Astrocyte of the spinal cord (primary cell): ENCODE data around the gene CMTM8.
A peak's percentile ranks its signal among the peaks of the same experiment; 100 is the strongest.

Experiments used
- DNase-seq: peaks from one replicate; pipeline ENCODE4 v3.0.0; 2011; ENCODE audit warnings: low read depth, low spot score
- H3K4me3 ChIP-seq: 2 replicates; pipeline ENCODE4 v1.5.1; 2011; ENCODE audit warnings: low read depth, mild to moderate bottlenecking, low read length, moderate library complexity
- in situ Hi-C: cut with HindIII; loops from 2 replicates; pipeline ENCODE4 v1.10.0; 2017; ENCODE audit warnings: low sequenced_read_pairs
- TF ChIP-seq, protein P1 (sequence below): IDR thresholded peaks from 2 replicates; pipeline ENCODE4 v1.5.1; 2012; ENCODE audit warnings: low read depth, mild to moderate bottlenecking, low read length, inconsistent platforms

The CMTM8 gene

DNA sequence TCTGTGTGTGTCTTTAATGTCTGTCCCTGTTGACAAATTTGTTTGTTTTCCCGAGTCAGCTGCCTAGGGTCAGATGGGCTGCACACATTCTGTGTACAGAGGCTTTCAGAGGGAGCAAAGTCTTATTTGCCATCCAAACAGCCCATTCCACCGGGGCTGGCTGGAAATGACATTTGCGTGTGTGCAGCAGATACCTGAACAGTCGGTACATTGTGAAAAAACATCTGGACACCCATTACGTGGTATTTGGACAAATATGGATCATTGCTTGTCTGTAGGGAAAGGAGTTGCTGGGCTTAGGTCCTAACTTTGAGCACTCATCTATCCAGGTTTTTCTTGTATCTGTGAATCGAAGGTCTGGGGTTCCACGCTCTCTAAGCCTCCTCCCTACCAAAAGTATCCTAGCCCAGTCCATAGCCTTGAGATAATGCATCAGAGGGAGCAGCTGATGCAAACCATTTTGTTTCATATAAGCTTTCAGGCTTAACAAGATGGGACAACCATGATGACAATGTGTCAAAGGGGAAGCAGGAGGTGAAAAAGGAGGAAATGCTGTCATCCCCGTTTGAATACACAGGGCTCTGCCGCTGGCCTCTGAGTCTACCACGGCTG is 22.2 kb upstream of the CMTM8 start:
- no peak for DNase-seq
- TF ChIP-seq, protein P1, sequence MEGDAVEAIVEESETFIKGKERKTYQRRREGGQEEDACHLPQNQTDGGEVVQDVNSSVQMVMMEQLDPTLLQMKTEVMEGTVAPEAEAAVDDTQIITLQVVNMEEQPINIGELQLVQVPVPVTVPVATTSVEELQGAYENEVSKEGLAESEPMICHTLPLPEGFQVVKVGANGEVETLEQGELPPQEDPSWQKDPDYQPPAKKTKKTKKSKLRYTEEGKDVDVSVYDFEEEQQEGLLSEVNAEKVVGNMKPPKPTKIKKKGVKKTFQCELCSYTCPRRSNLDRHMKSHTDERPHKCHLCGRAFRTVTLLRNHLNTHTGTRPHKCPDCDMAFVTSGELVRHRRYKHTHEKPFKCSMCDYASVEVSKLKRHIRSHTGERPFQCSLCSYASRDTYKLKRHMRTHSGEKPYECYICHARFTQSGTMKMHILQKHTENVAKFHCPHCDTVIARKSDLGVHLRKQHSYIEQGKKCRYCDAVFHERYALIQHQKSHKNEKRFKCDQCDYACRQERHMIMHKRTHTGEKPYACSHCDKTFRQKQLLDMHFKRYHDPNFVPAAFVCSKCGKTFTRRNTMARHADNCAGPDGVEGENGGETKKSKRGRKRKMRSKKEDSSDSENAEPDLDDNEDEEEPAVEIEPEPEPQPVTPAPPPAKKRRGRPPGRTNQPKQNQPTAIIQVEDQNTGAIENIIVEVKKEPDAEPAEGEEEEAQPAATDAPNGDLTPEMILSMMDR, result no peak
- in situ Hi-C loops, result no loop called here
- H3K4me3 ChIP-seq, result no peak overlapping the region

DNA sequence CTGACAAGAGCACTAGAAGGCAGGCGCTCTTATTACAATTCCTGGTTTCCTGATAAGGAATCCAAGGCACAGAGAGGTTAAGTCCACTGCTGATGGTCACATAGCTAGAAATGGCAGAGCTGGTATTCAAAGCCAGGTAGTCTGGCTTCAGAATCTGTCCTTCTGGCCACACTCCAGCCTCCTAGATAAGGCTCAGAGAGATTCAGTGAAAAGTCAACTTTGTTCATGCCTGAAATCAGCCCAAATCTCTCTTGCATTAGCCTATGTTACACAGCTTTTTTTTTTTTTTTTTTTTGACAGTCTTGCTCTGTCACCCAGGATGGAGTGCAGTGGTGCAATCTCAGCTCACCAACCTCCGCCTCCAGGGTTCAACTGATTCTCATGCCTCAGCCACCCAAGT is 21.1 kb upstream of the CMTM8 start:
- DNase-seq, result no peak
- in situ Hi-C loops, result no loop called here
- TF ChIP-seq, protein P1, result no peak
- no peak overlapping the region for H3K4me3 ChIP-seq

DNA sequence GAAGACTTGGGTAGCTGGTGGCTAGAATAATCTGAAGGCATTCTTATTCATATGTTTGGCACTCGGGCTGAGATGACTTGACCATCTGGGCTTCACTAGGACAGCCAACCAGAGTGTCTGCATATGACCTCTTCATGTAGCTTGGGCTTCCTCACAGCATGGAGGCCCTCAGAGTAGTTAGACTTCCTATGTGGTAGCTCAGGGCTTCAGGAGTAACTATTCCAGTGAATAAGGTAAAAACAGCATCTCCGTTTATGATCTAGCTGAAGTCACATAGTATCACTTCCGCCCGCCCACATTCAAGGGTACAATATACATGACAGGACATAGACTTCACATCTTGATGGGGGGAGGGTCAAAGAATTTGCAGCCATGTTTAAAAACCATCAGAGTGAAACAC is 18.9 kb upstream of the CMTM8 start:
- DNase-seq, result no peak
- TF ChIP-seq, protein P1, result no peak
- in situ Hi-C loops, result no loop called here
- no peak overlapping the region for H3K4me3 ChIP-seq

DNA sequence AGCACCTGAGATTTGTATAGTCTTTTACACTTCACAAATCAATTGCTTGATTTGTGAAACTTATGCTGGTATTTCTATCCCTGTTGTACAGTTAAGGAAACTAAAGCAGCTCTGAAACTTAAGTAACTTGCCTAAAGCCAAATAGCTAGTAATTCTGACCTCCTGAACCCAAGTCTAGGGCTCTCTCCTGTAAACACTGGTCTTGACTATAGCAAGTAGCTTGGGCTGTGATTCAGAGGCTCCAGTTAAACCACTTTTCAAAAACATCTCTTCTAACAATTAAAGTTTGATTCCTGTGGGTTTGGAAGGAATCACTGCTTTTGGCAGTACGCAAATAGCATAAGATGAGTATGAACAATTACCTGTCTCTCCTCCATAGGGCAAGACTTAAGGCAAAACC is 18.5 kb upstream of the CMTM8 start:
- in situ Hi-C loops, result no loop called here
- DNase-seq, result peak; percentile 67
- TF ChIP-seq, protein P1, result no peak
- no peak overlapping the region for H3K4me3 ChIP-seq

DNA sequence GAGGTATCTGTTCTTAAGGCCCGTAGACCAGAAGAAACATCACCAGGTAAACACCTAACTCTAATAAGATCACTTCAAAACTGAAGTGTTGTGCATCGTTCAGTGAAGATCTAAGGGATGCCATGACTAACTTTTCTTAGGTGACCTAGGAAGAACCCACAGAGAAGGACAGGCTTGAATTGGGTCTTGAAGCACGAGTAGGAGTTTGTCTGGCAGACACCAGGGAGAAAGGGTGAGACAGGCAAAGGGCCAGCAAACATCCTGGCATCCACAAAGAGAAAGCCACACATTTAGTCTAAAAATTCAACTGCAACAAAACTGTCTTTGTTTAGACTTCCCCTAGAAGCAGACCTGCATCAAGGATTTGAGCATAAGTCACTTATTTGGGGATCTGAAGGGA is 15.5 kb upstream of the CMTM8 start:
- no peak for DNase-seq
- H3K4me3 ChIP-seq, result no peak overlapping the region
- TF ChIP-seq, protein P1, result no peak
- in situ Hi-C loops, result no loop called here

DNA sequence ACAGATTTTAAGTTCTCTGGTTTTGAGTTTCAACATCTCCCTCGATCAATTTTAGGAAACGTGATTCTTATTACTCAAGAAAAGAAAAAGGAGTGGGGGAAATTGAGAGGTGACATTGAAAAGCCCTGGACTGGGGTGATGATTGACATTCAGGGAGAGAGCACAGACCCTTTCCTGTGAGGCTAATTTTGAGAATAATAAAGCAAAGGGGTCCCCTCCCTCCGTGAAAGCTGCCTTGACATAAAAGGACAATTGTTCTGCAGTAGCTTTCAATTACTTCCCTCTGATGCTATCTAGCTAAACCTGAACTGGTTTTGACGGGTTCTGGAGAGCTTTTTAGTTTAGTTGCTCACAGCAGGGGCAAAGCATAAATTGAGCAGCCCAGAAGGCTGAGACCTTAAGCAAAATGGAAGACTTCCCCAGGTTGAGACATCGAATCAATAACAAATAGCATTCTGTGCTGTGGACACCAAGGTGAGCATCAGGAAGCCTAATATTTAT is 14.4 kb upstream of the CMTM8 start:
- TF ChIP-seq, protein P1, result no peak
- no peak overlapping the region for H3K4me3 ChIP-seq
- in situ Hi-C loops, result no loop called here
- no peak for DNase-seq
